ENCODE results near the gene GRK4.
"Not testable (repeated sequence)": the region's sequence is repeated elsewhere in the genome, so short reads cannot be mapped to it uniquely, and the experiment has no call there.

Gene GRK4

DNA sequence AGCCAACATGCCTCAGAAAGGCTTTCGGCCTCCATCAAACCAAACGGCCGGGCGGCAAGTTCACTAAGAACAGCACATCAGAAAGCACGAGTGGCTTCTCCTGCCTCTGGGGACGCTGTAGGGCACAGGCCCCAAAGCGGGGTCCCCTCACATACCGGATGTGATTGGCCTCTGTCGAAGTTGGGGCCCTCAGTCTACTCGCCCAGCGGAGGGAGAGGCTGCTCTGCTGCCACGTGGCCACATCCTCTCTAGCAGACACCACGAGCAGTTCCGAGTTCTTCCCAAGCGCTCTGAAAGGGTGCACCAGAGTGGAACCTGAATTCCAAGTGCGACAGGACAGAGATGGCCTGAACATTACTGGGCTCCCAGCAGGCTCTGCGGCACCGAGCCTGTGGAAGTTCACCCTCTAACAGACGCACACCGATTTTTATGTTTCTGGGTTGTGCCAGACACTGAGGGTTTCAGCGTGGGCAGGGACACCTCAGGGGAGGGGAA lies 21.3 kb upstream of the GRK4 start:
- DNase-seq (ENCODE audit: low spot score): no peak

- DNase-seq (ENCODE audit: low spot score): no peak
Measured at GRCh38 chr4:2942532-2943363, 20.6 kb upstream of the GRK4 start.

DNA sequence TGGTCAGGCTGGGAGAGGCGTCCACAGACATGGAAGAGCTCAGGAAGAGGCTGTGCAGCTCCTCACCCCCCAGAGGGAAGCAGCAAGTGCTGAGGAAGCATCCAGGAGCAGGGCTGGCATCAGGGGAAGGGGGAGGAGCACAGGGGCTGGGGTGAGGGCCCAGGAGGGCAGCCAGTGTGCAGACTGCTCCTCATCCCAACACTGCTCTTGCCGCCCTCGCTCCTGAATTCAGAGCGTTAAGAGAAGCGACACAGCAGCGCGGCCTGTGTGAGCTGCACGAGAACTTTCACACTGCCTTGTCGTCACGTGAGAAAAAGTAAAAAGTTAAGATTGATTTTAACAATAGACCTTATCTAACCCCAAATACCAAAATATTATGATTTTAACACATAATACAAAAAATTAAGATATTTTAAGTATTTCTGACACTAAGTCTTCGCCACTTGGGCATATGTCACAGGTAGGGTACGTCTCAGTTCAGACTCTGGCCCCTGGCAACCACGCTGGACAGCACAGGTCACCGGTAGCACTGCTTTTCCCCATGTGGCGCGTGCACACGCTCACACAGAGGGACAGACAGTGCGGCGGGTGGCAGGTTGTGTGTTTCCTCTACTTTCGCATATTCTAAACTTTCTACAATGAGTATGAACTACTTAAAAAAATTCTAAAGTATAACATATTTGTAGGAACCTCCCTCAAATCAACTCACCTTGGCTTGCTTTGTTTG lies 19.8 kb upstream of the GRK4 start:
- DNase-seq (ENCODE audit: low spot score): no peak

DNA sequence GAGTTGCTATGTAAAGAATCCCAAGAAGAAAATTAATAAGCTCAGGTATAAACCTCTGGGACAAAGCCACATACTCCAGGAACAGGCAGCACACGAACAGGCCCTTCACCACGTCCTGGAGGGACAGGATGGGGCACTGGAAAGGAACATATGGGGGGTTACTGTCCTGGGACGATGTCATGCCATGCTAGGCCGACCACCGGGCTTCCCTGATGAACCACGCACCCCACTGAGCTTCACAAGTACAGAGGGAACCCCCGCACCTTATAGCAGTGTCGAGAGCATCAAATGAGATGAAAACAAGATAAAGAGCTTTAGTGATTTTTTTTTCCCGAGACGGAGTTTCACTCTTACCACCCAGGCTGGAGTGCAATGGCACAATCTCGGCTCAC lies 19.3 kb upstream of the GRK4 start:
- no peak for DNase-seq (ENCODE audit: low spot score)

GRCh38 chr4:2944586-2945526 lies 18.5 kb upstream of the GRK4 start:
- no peak for DNase-seq (ENCODE audit: low spot score)

GRCh38 chr4:2945619-2946604 lies 17.5 kb upstream of the GRK4 start:
- DNase-seq (ENCODE audit: low spot score): not testable (repeated sequence)

- DNase-seq (ENCODE audit: low spot score): no peak
Measured at GRCh38 chr4:2946812-2947600, 16.4 kb upstream of the GRK4 start.

GRCh38 chr4:2947926-2948325 lies 15.4 kb upstream of the GRK4 start:
- DNase-seq (ENCODE audit: low spot score): no peak

DNA sequence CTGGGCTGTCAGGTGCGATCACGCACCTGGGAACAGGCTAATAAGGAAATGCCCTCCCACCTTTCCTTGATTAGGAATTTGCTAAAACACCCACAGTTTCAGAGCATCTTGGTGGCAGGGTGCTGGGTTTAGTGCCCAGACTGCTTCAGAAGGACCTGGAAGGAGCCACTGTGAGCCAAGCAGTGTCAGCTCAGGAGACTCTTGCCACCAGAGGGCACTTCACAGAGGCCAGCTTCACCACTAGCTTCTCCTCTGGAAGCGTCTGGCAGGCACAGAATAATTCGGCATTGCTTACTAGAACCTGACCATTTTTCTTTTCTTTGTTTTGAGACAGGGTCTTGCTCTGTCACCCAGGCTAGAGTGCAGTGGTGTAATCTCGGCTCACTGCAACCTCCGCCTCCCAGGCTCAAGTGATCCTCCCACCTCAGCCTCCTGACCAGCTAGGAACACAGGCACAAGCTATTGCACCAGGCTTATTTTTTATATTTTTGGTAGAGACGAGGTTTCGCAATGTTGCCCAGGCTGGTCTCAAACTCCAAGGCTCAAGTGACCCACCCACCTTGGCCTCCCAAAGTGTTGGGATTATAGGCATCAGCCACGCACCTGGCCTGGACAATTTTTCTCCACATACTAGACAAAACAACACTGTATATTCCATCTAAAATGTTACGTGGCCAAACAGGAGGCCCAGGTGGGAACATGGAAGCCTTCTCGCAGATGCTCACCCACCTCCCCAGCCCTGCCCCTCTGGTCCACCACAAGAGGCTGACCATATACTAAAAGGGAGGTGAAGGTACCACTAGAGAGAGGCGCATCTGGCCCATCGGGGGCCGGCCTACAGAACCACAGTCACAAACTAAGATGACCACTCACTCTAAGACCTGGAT lies 14.2 kb upstream of the GRK4 start:
- DNase-seq (ENCODE audit: low spot score): peak; percentile 43

DNA sequence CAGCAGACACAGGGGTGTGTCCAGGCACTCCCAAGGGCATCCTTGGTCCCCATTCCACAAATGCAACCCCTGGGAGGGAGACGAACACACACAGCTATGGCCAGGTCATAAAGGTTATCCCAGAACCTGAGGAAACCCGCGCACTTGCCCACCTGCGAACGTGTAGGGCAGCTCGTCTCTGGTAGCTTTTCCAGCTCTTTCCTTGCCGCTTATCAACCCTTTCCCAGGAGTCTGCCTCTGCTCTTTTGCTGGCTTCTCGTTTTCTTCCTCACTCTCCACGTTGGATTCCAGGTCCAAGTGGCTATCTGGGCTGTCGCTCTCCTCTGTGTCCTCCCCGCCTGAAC lies 13.6 kb upstream of the GRK4 start:
- DNase-seq (ENCODE audit: low spot score): no peak

DNA sequence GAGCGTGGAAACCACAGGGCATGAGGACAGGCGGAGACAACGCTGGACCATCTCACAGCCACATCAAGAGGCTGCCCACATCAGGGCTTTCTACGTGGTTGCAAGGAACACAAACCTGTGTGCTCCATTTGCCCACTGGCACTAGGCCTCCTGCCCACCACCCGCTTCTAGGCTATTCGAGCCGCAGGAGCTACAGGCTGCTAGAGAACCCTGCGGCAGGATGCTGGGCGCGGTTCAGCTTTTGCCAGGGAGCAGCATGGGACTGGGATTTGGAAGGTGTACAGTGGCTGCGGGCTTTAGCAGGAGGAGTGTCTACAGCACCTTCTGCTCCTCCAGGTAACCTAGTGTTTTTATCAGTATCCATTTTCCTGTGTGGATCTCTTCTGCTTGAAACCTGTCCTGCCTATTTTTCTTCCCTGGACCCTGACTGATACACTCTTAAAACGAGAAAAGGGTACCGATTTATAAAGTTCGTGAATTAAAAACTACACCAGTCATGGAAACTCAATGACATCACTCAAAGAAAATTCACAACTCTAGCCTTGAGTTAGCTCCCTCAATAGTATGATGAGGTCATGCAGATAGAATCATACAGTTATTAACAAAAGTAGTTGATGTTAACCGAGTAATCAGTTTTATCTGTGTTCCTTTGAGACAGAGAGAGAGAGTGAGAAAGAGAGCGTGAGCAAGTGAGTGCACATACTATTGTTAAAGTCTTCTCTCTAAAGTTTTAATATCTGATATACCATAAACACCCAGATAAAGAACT lies 13.0 kb upstream of the GRK4 start:
- DNase-seq (ENCODE audit: low spot score): no peak

- DNase-seq (ENCODE audit: low spot score): no peak
Measured at GRCh38 chr4:2953496-2953895, 9.9 kb upstream of the GRK4 start.

GRCh38 chr4:2954358-2955185 lies 8.8 kb upstream of the GRK4 start:
- DNase-seq (ENCODE audit: low spot score): peak; percentile 72

GRCh38 chr4:2955186-2956044 lies 8.0 kb upstream of the GRK4 start:
- DNase-seq (ENCODE audit: low spot score): not testable (repeated sequence)

GRCh38 chr4:2958446-2958845 lies 4.9 kb upstream of the GRK4 start:
- DNase-seq (ENCODE audit: low spot score): no peak

DNA sequence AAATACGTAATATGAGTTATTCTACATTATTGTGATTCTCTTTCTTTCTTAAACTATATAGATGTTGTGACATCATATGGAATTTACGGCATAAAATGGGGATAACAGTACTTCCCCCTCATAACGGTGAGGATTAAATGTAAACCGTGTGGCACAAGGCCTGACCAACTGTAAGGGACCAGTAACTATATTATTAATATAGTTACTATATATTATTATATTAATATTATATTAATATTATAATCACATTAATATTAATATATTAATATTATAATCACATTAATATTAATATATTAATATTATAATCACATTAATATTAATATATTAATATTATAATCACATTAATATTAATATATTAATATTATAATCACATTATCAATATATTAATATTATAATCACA lies 2.9 kb upstream of the GRK4 start:
- not testable (repeated sequence) for DNase-seq (ENCODE audit: low spot score)

DNA sequence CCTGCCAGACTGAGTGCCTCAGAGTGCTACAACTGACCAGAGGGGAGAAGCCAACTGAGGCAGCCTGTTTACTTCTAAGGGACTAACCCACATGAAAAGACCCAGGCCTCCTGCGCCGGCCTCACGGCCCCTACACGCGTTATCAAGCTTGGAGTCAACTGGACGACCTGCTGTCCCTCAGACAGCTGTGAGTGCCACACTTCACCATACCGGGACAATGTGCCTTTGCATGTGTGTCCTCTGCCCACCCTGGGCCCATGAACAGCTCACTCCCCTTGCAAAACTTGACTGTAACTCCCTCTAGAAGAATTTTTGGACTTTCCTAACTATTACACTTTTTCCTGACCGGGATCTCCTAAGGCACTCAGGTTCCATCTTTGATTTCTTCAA lies 2.0 kb upstream of the GRK4 start:
- DNase-seq (ENCODE audit: low spot score): peak; percentile 50

All from NAMALWA (cell line).